OCI-LY7 (cell line): ENCODE measurements around the gene KLHL3. TPM values are rescaled to one million over a fixed set of nuclear protein-coding genes. Genes with fewer than 3 reads are reported as not detected.

Experiments used
- BruUV-seq: library from RNA; stranded (reverse); fragments of 400-500 nt; replicated peaks from 2 replicates; lab custom pipeline; 2021; lab: Mats Ljungman, UMichigan
- CTCF ChIA-PET: fragments of 300-600 bp; sonication (Branson Sonifier 250); formaldehyde crosslinking; loops from one replicate; lab custom pipeline; 2022; ENCODE audit warnings: antibody characterized with exemption; ENCODE audit not compliant: unreplicated experiment; lab: Charles Lee
- POLR2A ChIA-PET: fragments of 300-600 bp; sonication (Branson Sonifier 250); formaldehyde crosslinking; loops from one replicate; lab custom pipeline; 2022; ENCODE audit warnings: antibody characterized with exemption; lab: Charles Lee
- DNase-seq: peaks from one replicate; pipeline ENCODE4 v3.0.0-alpha.2; 2015; ENCODE audit warnings: low spot score
- H2AFZ ChIP-seq: fragments of 200-600 bp; sonication (generic), shearing (Covaris generic); 2 replicates; pipeline ENCODE4 v1.6.1; 2014; ENCODE audit warnings: mild to moderate bottlenecking, antibody characterized with exemption, low read length, moderate library complexity
- H3K27ac ChIP-seq: fragments of 200-600 bp; sonication (generic); 2 replicates; pipeline ENCODE4 v1.5.1; 2014; ENCODE audit warnings: mixed run types, low read depth, mild to moderate bottlenecking, moderate library complexity, low read length, inconsistent platforms; ENCODE audit not compliant: poor library complexity, severe bottlenecking
- H3K36me3 ChIP-seq: fragments of 200-600 bp; sonication (generic); 2 replicates; pipeline ENCODE4 v1.6.1; 2014; ENCODE audit warnings: mild to moderate bottlenecking, antibody characterized with exemption, low read length, moderate library complexity, mixed read lengths; ENCODE audit not compliant: insufficient read depth
- H3K4me1 ChIP-seq: fragments of 200-600 bp; sonication (generic); 2 replicates; pipeline ENCODE4 v1.5.1; 2014; ENCODE audit warnings: mild to moderate bottlenecking, low read length; ENCODE audit not compliant: insufficient read depth, poor library complexity, severe bottlenecking
- H3K4me2 ChIP-seq: fragments of 200-600 bp; sonication (generic); 2 replicates; pipeline ENCODE4 v1.6.1; 2014; ENCODE audit warnings: mild to moderate bottlenecking, low read length
- H3K4me3 ChIP-seq: fragments of 200-600 bp; sonication (generic); 2 replicates; pipeline ENCODE4 v1.5.1; 2014; ENCODE audit warnings: mild to moderate bottlenecking, low read depth, low read length; ENCODE audit not compliant: poor library complexity, severe bottlenecking
- H3K79me2 ChIP-seq: fragments of 200-600 bp; sonication (generic); 2 replicates; pipeline ENCODE4 v1.6.1; 2016; ENCODE audit warnings: low read depth, mild to moderate bottlenecking, low read length, moderate library complexity, mixed read lengths; ENCODE audit not compliant: insufficient read depth
- H3K9me2 ChIP-seq: fragments of 200-600 bp; sonication (generic); 2 replicates; pipeline ENCODE4 v1.6.1; 2016; ENCODE audit warnings: mild to moderate bottlenecking, low read length, mixed read lengths; ENCODE audit not compliant: insufficient read depth
- H3K9me3 ChIP-seq: fragments of 200-600 bp; sonication (generic); 2 replicates; pipeline ENCODE4 v1.6.1; 2014; ENCODE audit warnings: mild to moderate bottlenecking, mixed run types, low read length, mixed read lengths
- H4K20me1 ChIP-seq: fragments of 200-600 bp; sonication (generic); 2 replicates; pipeline ENCODE4 v1.6.1; 2014; ENCODE audit warnings: mild to moderate bottlenecking, antibody characterized with exemption, low read length, moderate library complexity, mixed read lengths; ENCODE audit not compliant: insufficient read depth
- EZH2phosphoT487 ChIP-seq: fragments of 200-600 bp; sonication (generic); IDR thresholded peaks from 2 replicates; pipeline ENCODE4 v1.6.1; 2018; ENCODE audit warnings: low read depth, borderline replicate concordance, mild to moderate bottlenecking, mixed run types, antibody characterized with exemption, low read length, moderate library complexity, mixed read lengths
- intact Hi-C: fragments of 100-400 bp; cut with micrococcal nuclease; formaldehyde crosslinking; loops from one replicate; pipeline ENCODE4 v1.10.0; 2022; ENCODE audit not compliant: unreplicated experiment
- total RNA-seq, 2 experiments: library from RNA; depleted of rRNA in 1 of 2; stranded (reverse); fragments of >200 nt in 1 of 2; shearing (Covaris generic) in 1 of 2; gene quantifications; 2 replicates each; pipeline ENCODE4 v1.2.3, GENCODE V29; 2014 to 2022
- TF ChIP-seq, protein P1 (sequence below): fragments of 200-600 bp; sonication (generic); conservative IDR thresholded peaks from 2 replicates; pipeline ENCODE4 v1.5.1; 2014; ENCODE audit warnings: mild to moderate bottlenecking, antibody characterized with exemption, low read length, moderate library complexity, mixed read lengths

Gene KLHL3
- total RNA-seq, 2 experiments from 2014 or later = 0.28 to 6.2 TPM

- CTCF ChIA-PET = no interaction called here
- Histone ChIP-seq H3K9me3 (no peaks in the 10 kb centered on the region), H2AFZ (no peak overlapping the region), H3K9me2 (no peaks in the 10 kb centered on the region), H4K20me1 (no peaks in the 10 kb centered on the region), H3K4me3 (no peak overlapping the region), H3K79me2 (no peaks in the 10 kb centered on the region), H3K4me1 (no peaks in the 10 kb centered on the region), H3K36me3 (no peaks in the 10 kb centered on the region), H3K4me2 (no peak overlapping the region), H3K27ac (no peak overlapping the region)
- POLR2A ChIA-PET = no interaction called here
- no peak for DNase-seq
- BruUV-seq = no TSS peak
- intact Hi-C loops = no loop called here
- no peak for TF ChIP-seq EZH2phosphoT487
- TF ChIP-seq, protein P1, sequence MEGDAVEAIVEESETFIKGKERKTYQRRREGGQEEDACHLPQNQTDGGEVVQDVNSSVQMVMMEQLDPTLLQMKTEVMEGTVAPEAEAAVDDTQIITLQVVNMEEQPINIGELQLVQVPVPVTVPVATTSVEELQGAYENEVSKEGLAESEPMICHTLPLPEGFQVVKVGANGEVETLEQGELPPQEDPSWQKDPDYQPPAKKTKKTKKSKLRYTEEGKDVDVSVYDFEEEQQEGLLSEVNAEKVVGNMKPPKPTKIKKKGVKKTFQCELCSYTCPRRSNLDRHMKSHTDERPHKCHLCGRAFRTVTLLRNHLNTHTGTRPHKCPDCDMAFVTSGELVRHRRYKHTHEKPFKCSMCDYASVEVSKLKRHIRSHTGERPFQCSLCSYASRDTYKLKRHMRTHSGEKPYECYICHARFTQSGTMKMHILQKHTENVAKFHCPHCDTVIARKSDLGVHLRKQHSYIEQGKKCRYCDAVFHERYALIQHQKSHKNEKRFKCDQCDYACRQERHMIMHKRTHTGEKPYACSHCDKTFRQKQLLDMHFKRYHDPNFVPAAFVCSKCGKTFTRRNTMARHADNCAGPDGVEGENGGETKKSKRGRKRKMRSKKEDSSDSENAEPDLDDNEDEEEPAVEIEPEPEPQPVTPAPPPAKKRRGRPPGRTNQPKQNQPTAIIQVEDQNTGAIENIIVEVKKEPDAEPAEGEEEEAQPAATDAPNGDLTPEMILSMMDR = no peak
Observed at GRCh38 chr5:137612576-137612975, 123.3 kb downstream of the KLHL3 start.

DNA sequence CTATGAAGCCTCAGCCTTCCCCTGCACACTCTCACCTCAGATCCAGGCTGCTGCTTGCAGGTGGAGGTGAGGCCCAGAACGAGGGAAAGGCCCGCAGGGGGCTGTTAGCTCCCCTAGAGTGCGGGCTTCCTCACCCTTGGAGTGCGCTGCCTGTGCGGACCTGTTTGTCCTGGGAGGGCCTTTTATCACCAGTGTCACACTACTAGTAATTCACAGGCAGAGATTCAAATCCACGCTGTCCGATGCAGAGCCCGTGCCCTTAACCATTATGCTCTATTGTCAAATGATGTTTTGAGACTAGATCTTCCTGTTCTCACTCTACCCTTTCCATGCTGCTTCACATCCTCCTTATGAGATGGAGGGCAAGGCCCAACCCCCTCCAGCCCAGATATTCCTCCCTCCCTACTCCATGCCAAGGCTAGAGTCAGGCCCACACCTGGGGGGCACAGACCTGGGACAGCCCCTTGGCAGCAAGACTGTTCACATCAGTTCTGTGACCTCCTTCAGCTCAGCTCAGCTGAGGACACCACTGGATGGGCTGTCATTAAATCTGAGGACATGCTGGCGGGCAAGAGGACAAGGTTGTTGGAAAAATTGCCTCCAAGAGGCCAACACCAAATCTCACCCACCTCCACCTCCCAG, 124.0 kb downstream of the KLHL3 start:
- H3K4me3 ChIP-seq = no peak overlapping the region
- ChIA-PET POLR2A (interaction anchor here (0.6 kb wide), 1 partner anchor 83 kb away, joined by 3 read pairs; no protein-coding TSS in a partner anchor), CTCF (no interaction called here)
- no peak for TF ChIP-seq EZH2phosphoT487
- H3K79me2 ChIP-seq = no peaks in the 10 kb centered on the region
- no peaks in the 10 kb centered on the region for H3K9me3 ChIP-seq
- no peak overlapping the region for H3K4me2 ChIP-seq
- no peaks in the 10 kb centered on the region for H3K9me2 ChIP-seq
- no peak overlapping the region for H2AFZ ChIP-seq
- H4K20me1 ChIP-seq = no peaks in the 10 kb centered on the region
- intact Hi-C loops = no loop called here
- no peaks in the 10 kb centered on the region for H3K36me3 ChIP-seq
- BruUV-seq = no TSS peak
- no peak for DNase-seq
- H3K27ac ChIP-seq = no peak overlapping the region
- no peaks in the 10 kb centered on the region for H3K4me1 ChIP-seq

- H3K4me2 ChIP-seq = no peak overlapping the region
- ChIA-PET CTCF (no interaction called here), POLR2A (interaction anchor here (0.6 kb wide), 1 partner anchor 84 kb away, joined by 3 read pairs; no protein-coding TSS in a partner anchor)
- H3K79me2 ChIP-seq = no peaks in the 10 kb centered on the region
- H3K9me2 ChIP-seq = no peaks in the 10 kb centered on the region
- DNase-seq = no peak
- no peaks in the 10 kb centered on the region for H4K20me1 ChIP-seq
- no peak for TF ChIP-seq EZH2phosphoT487
- TF ChIP-seq, protein P1 = no peak
- no peaks in the 10 kb centered on the region for H3K36me3 ChIP-seq
- H3K4me1 ChIP-seq = no peaks in the 10 kb centered on the region
- no TSS peak for BruUV-seq
- intact Hi-C loops = no loop called here
- no peaks in the 10 kb centered on the region for H3K9me3 ChIP-seq
- no peak overlapping the region for H3K27ac ChIP-seq
- H3K4me3 ChIP-seq = no peak overlapping the region
- no peak overlapping the region for H2AFZ ChIP-seq
Observed at GRCh38 chr5:137611011-137611580, 124.8 kb downstream of the KLHL3 start.
